Memory B cell (primary cell): ENCODE data around the gene PAQR4.

Experiments used
- ATAC-seq: fragments of 150-1000 bp; cut with Tn5 transposase; 2 replicates; pipeline ENCODE4 v1.10.0; 2021; ENCODE audit warnings: low read depth, mild to moderate bottlenecking, moderate library complexity
- DNase-seq, 2 donors: peaks; one replicate each; pipeline ENCODE4 v3.0.0; 2022; ENCODE audit warnings: low spot score in 2 of 2
- H3K27ac Mint-ChIP-seq: one replicate; pipeline ENCODE4 v1.8.0; 2022; ENCODE audit warnings: mild to moderate bottlenecking, moderate library complexity, mixed read lengths
- H3K27me3 Mint-ChIP-seq: one replicate; pipeline ENCODE4 v1.8.0; 2022; ENCODE audit warnings: mixed read lengths
- H3K36me3 Mint-ChIP-seq: one replicate; pipeline ENCODE4 v1.8.0; 2022; ENCODE audit warnings: mild to moderate bottlenecking, mixed read lengths
- H3K4me1 Mint-ChIP-seq: one replicate; pipeline ENCODE4 v1.8.0; 2022; ENCODE audit warnings: mixed read lengths
- H3K4me3 Mint-ChIP-seq: one replicate; pipeline ENCODE4 v1.8.0; 2022; ENCODE audit warnings: mild to moderate bottlenecking, moderate library complexity, mixed read lengths
- H3K9me3 Mint-ChIP-seq: one replicate; pipeline ENCODE4 v1.8.0; 2022; ENCODE audit warnings: mixed read lengths

The PAQR4 gene

DNA sequence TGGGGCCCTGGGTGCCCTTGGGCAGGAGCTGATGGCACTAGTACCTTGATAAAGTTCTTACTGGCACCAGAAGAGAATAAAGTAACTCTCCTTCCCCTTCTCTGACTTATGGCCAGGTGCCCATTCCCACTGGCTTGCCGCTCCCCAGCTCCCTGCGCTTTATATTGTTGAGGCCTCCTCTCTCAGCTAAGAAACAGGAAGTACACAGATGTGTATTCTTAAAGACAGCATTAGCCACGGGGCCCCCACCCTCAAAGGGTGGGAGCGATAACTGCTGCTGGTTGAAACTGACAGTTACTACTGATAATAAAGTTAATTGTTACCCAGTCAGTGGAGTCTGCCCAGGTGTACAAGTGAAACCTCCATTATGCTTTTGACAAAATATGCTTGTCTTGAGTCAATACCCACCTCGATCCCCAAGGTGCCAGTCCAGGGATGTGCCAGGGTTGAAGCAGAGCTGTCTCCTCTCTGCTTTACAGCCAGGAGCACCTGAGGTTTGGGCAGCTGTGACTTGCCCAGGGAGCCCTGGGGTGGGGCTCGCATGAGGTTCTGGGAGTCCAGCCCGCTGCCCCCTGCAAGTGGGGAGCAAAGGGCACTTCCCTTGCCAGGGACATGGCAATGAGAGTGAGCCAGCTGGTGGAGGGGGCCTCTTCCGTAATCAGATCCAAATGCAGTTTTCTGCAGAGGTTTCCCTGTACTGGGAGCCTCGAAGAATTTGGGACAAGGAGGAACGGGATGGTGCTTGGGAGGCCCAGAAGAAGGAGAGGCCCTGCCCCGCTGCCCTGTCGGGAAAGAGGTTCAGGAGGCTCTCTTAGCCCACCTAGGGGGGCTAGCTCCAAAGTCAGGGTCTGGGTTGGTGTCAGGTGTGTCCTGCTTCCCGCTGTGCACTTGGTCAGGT, 38.2 kb downstream of the PAQR4 start:
- H3K4me3 Mint-ChIP-seq: no peak overlapping the region
- ATAC-seq (no peak), DNase-seq (no peak)
- peaks cover 20% of the 10 kb centered on the region for H3K4me1 Mint-ChIP-seq
- H3K36me3 Mint-ChIP-seq: no peaks in the 10 kb centered on the region
- H3K27me3 Mint-ChIP-seq: peaks cover 11% of the 10 kb centered on the region
- H3K9me3 Mint-ChIP-seq: no peaks in the 10 kb centered on the region
- H3K27ac Mint-ChIP-seq: no peak overlapping the region

DNA sequence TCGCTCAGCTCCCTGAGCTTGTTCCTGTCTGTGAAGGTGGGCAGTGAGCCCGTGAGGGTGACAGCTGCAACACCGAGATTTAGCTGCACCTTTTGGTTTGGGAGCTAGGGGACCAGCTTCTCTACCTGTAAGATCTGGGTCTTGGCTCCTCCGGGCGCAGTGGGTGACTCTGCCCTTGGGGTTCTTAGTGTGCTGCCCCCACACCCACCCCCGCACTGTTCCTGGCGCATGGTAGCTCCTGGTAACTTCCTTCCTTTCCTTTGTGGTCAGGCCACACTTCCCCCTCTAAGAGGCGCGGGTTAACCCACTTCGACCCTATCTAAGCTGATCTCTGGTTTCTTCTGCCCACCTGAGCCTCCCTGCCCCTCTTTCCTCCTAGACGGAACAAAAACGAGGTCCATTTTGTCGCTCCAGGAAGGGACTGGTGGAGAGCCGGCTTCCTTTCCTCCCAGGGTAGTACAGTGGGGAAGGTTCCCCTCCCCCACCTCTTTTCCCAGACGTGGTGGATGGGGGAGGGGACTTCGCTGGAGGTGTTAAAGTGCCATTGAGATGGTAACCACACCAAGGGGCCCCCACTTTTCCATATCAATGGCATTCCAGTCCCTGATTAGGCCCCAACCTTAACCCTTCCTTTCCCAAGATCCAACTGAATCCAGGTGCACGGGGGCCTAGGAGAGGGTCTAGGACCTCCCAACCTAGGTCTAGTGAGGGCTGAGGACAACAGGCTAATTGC, 39.0 kb downstream of the PAQR4 start:
- ATAC-seq: no peak
- Mint-ChIP-seq H3K36me3 (no peaks in the 10 kb centered on the region), H3K27me3 (peaks cover 15% of the 10 kb centered on the region), H3K27ac (no peak overlapping the region), H3K4me1 (peaks cover 23% of the 10 kb centered on the region), H3K4me3 (peak overlapping the region; percentile 36), H3K9me3 (no peaks in the 10 kb centered on the region)
- no peak for DNase-seq

DNA sequence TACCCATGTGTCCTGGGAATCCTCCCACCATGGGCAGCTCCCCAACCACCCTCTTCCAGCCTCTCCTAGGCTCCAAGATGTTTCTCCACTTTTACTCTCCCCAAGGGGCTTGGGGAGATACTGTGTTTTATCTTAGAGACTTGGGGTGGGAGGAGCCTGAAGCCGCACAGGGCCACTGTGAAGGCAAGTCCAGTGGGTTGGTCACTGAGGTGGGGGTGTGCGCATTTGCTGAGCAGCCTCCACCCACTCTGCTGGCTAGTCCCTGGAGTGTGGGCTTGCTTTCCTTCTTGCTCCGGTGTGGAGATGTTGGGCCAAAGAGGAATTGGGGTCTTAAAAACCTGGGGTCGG, 39.5 kb downstream of the PAQR4 start:
- H3K4me3 Mint-ChIP-seq: no peak overlapping the region
- no peaks in the 10 kb centered on the region for H3K36me3 Mint-ChIP-seq
- H3K9me3 Mint-ChIP-seq: no peaks in the 10 kb centered on the region
- H3K4me1 Mint-ChIP-seq: peaks cover 23% of the 10 kb centered on the region
- no peak overlapping the region for H3K27ac Mint-ChIP-seq
- peaks cover 15% of the 10 kb centered on the region for H3K27me3 Mint-ChIP-seq
- ATAC-seq (no peak), DNase-seq (no peak)

DNA sequence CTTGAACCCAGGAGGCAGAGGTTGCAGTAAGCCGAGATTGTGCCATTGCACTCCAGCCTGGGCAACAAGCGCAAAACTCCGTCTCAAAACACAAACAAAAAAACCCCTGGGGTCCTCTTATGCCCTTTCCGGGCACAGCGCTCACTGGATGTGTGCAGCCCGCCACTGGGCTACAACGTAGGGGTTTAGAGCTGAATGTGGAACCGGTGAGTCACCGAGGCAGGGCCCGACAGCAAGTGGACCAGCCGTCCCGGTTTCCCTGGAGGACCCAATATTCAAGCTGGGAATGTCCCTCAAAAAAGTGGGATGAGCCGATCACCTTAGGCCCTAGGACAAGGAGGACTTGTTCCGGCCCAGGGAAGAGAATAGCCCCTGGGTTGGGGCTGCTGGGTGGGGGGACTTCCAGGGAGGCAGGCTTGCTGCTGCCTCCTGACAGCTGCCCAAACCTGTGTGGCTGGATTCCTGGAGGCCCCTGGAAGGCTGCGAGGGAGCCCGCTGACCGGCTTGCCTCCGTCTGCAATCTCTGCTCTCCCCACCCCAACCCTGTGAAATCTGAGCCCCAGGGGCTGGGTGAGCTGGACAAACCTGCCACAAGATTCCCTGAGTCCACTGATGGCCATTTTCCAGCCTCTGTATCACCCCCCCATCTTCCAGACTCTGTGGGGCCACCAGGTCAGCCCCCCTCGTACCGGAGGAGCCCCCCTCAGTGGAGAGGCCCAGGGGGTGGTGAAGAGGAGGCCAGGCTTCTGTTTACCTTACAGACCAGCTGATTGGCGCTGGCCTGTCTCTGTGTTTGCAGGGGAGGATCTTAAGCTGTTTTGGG, 40.6 kb downstream of the PAQR4 start:
- H3K4me3 Mint-ChIP-seq: no peak overlapping the region
- DNase-seq: no peak
- H3K4me1 Mint-ChIP-seq: peaks cover 21% of the 10 kb centered on the region
- H3K27me3 Mint-ChIP-seq: peaks cover 17% of the 10 kb centered on the region
- no peaks in the 10 kb centered on the region for H3K9me3 Mint-ChIP-seq
- no peak overlapping the region for H3K27ac Mint-ChIP-seq
- no peak for ATAC-seq
- no peaks in the 10 kb centered on the region for H3K36me3 Mint-ChIP-seq

DNA sequence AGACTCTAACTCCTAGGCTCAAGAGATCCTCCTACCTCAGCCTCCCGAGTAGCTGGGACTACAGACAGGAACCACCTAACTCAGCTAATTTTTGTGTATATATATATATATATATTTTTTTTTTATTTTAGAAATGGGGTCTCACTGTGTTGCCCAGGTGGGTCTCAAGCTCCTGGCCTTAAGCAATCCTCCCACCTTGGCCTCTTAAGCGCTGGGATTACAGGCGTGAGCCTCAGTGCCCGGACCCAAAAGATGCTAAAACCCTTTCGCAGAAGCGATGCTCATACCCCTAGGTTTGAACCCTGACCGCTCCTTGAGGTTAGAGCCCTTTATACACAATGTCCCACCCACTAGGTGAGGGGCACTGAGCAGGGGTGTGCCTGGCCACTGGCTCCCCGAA, 41.4 kb downstream of the PAQR4 start:
- Mint-ChIP-seq H3K9me3 (no peaks in the 10 kb centered on the region), H3K4me3 (no peak overlapping the region), H3K27ac (no peak overlapping the region), H3K4me1 (peaks cover 19% of the 10 kb centered on the region), H3K36me3 (no peaks in the 10 kb centered on the region), H3K27me3 (peaks cover 14% of the 10 kb centered on the region)
- ATAC-seq: no peak
- no peak for DNase-seq

DNA sequence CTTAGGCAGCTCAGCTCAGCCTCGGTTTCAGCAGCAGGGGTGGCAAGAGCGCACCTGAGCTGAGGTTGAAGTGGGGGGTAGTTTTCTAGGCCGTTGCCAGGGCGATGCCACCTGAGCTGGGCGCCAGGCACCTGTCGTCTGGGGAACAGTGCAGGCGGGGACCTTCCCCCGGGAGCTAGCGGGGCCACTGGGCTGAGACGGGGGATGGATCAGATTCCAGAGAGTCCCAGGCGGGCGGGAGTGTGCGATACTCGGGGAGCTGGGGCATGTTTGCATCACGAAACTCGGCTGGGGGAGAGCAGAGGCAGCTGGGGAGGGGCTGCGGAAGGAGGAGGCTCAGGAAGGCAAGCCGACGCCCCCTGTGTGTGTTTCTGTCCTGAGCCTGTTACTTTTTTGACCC, 43.1 kb downstream of the PAQR4 start:
- H3K4me1 Mint-ChIP-seq: peaks cover 14% of the 10 kb centered on the region
- no peak overlapping the region for H3K27ac Mint-ChIP-seq
- H3K9me3 Mint-ChIP-seq: no peaks in the 10 kb centered on the region
- no peak for DNase-seq
- peaks cover 10% of the 10 kb centered on the region for H3K27me3 Mint-ChIP-seq
- no peak for ATAC-seq
- H3K4me3 Mint-ChIP-seq: no peak overlapping the region
- H3K36me3 Mint-ChIP-seq: no peaks in the 10 kb centered on the region

DNA sequence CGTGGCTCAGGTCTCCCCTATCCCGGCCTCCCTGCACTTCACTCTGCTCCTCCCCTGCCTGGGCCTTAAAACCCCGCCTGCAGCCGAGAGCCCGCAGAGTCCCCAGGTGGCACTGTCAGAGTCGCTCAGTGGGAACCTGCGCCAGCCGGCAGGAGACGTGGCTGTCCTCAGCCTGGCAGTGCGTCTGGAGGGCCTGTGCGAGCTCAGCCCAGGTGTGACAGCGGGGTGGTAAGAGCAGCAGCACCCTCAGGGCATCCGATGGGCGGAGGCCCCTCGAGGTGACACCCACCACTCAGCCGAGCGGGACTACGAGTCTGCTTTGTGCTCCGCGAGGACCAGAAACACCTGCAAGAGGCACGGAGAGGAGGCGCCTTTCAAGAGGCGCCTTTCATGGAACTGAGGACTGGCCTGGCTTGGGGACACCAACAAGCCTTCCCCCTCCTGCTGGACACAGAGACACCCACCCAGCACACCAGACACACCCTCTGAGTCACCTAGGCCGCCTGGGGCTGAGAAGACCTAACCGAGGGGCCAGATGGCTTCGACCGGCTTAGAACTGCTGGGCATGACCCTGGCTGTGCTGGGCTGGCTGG, 43.8 kb downstream of the PAQR4 start, which contains the start of gene CLDN9:
Gene CLDN9 (plus strand): TSS at position 96 of the 593 bp plus-strand sequence. CDS start 440 bp downstream, at position 536.
- no peak within 1 kb of the TSS for H3K4me3 Mint-ChIP-seq
- H3K9me3 Mint-ChIP-seq: no peaks in the 10 kb centered on the region
- no peaks in the 10 kb centered on the region for H3K36me3 Mint-ChIP-seq
- no peak for DNase-seq
- H3K27ac Mint-ChIP-seq: no peak within 1 kb of the TSS
- H3K27me3 Mint-ChIP-seq: peaks cover 10% of the 10 kb centered on the region
- peak; percentile 76 for ATAC-seq
- H3K4me1 Mint-ChIP-seq: peaks cover 10% of the 10 kb centered on the region

DNA sequence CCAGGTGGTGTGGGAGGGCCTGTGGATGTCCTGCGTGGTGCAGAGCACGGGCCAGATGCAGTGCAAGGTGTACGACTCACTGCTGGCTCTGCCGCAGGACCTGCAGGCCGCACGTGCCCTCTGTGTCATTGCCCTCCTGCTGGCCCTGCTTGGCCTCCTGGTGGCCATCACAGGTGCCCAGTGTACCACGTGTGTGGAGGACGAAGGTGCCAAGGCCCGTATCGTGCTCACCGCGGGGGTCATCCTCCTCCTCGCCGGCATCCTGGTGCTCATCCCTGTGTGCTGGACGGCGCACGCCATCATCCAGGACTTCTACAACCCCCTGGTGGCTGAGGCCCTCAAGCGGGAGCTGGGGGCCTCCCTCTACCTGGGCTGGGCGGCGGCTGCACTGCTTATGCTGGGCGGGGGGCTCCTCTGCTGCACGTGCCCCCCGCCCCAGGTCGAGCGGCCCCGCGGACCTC, 44.4 kb downstream of the PAQR4 start:
- DNase-seq (no peak), ATAC-seq (no peak)
- Mint-ChIP-seq H3K9me3 (no peaks in the 10 kb centered on the region), H3K27me3 (peaks cover 12% of the 10 kb centered on the region), H3K36me3 (no peaks in the 10 kb centered on the region), H3K4me1 (peaks cover 4% of the 10 kb centered on the region), H3K4me3 (no peak overlapping the region), H3K27ac (no peak overlapping the region)

DNA sequence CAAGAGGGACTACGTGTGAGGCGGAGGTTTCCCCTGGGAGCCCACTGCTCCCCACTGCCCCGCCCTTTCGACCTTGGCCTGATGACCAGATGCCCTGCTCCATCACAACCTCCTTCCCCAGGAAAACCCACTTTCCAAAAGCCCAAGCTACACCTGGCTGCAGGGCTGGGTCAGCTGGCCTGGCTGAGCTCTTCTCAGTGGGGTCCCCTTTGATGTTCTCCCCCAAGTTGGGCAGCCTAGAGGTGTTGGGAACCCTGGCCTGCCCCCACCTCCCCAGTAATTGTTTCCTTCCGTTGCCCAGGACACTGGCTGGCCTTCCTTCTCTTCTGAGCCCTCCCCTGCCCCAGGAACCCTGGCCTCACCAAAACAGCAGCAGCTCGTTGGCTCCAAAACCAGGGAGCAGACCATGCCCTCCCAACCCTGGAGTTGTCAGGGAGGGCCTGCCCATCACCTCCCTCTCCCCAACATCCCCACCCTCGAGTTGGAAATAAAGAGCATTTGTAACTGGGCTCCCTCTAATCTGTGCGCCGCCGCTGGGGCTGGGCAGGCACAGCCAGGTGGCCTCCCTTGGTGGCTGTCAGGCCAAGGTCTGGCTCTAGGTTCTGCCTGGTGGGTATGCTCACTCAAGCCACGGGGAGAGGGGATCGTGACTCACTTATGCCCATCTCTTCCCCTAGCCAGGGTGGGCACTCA, 45.0 kb downstream of the PAQR4 start:
- Mint-ChIP-seq H3K36me3 (no peaks in the 10 kb centered on the region), H3K27me3 (peaks cover 12% of the 10 kb centered on the region), H3K9me3 (no peaks in the 10 kb centered on the region), H3K4me3 (no peak overlapping the region), H3K4me1 (peaks cover 4% of the 10 kb centered on the region), H3K27ac (no peak overlapping the region)
- no peak for DNase-seq
- no peak for ATAC-seq

DNA sequence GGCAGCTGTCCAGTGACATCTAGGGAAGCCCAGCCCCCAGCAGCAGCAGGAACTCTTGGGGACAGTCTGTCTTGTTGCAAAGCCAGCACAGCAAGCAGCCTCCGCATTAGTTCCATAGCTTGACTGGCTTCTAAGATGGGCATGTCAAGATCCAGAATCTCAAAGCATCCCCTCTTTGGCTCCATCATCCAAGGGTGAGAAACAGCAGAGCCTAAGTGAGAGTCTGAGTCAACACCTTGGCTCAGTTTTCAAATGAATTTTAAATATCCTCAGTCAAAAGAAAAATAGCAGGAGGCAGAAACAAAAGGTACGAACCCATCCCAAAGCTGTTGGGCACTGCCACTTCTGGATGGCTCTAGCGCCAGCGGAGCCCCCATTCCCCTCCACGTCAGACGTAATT, 45.8 kb downstream of the PAQR4 start:
- ATAC-seq: no peak
- H3K27me3 Mint-ChIP-seq: peaks cover 12% of the 10 kb centered on the region

DNA sequence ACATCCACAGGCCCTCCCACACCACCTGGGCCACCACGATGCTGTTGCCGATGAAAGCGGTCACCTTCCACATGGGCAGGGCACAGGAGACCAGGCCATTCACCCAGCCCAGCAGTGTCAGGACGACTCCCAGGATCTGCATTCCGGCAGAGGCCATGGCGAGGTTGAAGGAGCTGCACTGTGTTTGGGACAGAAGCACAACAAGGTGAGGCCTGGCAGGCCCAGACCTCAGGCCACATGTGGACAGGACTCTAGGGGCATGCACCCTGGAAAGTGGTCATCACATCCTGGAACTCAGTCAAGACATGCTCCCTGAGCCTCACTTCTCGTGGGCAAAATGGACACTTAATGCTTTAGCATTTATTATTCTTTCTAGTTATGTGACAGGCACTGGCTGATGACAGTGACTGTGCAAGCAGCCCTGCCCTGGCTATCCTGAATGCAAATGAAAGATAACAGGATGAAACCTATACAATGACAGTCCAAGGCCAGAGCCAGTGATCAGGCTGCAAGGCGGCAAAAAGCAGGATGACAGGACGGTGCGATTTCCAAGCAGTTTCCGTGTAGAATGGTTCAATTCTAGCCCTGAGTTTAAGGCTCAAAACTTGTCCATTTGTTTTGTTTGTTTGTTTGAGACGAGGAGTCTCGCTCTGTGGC, 46.8 kb downstream of the PAQR4 start:
- Mint-ChIP-seq H3K27ac (no peak overlapping the region), H3K4me3 (no peak overlapping the region), H3K9me3 (no peaks in the 10 kb centered on the region), H3K36me3 (no peaks in the 10 kb centered on the region), H3K4me1 (peaks cover 10% of the 10 kb centered on the region), H3K27me3 (peaks cover 12% of the 10 kb centered on the region)
- no peak for DNase-seq
- no peak for ATAC-seq

More for the DNA sequence above, 45.8 kb downstream of the PAQR4 start:
- no peak overlapping the region for H3K27ac Mint-ChIP-seq
- no peaks in the 10 kb centered on the region for H3K36me3 Mint-ChIP-seq
- H3K4me1 Mint-ChIP-seq: peaks cover 5% of the 10 kb centered on the region
- H3K9me3 Mint-ChIP-seq: no peaks in the 10 kb centered on the region
- H3K4me3 Mint-ChIP-seq: no peak overlapping the region
- DNase-seq: no peak

DNA sequence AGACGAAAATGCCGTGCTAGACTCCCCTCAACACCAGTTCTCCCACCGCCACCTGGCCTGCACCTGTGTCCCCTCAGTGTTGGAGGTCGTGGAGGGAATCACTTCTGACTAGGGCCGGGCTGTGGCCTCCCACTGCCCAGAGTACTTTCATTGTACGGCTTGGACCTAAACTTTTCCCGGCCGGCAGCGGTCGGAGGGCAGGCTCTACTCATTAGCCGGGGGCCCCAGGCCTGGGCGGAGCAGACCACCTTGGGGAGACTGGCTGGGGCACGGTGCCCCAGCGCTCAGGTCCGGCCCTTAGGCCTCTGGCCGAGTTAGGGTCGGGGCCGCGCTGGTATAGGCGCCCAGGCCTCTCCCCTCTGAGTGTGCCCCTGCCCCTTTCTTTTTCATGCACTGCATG, 48.2 kb downstream of the PAQR4 start:
- H3K36me3 Mint-ChIP-seq: no peaks in the 10 kb centered on the region
- peaks cover 17% of the 10 kb centered on the region for H3K4me1 Mint-ChIP-seq
- H3K27ac Mint-ChIP-seq: no peak overlapping the region
- peaks cover 12% of the 10 kb centered on the region for H3K27me3 Mint-ChIP-seq
- DNase-seq (no peak), ATAC-seq (no peak)
- no peak overlapping the region for H3K4me3 Mint-ChIP-seq
- no peaks in the 10 kb centered on the region for H3K9me3 Mint-ChIP-seq
